ENCODE results near the gene HOXB4. TPM values are rescaled to one million over a fixed set of nuclear protein-coding genes. Genes with fewer than 3 reads are reported as not detected.

The HOXB4 gene
- total RNA-seq, 1 experiment from 2014 or later: 11.3 TPM

DNA sequence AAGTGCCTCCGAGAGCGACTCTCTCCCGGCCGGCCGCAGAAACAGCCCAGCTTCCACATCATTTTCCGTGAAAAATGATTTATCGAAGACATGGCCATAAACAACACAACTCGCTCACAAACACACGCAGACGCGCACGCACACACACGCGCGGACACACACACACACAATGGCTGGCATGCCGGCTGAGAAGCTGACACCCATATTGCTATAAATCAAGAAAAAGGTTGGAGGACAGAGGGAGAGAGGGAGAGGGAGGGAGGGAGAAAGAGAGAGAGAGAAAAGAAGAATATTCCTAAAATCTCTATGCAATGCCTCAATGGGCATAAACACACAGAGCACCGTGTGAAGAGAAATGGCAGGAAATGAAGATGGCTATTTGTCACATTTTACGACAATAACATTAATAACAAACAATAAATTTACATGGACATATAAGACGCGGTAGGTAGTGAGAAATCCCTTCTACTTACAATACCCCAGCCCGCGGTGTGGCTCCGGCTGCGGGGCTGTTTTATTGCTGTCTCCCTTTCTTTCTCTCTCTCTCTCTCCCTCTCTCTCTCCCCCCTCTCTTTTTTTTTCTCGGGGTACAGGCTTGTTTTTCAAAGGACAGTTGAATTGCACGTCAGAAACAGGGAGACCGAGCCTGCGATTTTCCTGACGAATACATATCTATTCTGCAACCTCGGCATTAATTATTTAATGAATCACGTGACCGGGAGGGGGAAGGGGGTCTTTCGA lies 9.5 kb downstream of the HOXB4 start:
- peaks cover 60% of the 10 kb centered on the region for H3K79me2 ChIP-seq (ENCODE audit: insufficient read depth, low read length)
- TF ChIP-seq SIN3A (IDR thresholded peaks at IDR 0.05; ENCODE audit: low read depth) (no peak), CEBPB (IDR thresholded peaks at IDR 0.05; ENCODE audit: low read depth) (no peak), EGR1 (IDR thresholded peaks at IDR 0.05; ENCODE audit: low read depth) (no peak), ZFX (IDR thresholded peaks at IDR 0.05) (no peak), POLR2AphosphoS5 (IDR thresholded peaks at IDR 0.05; ENCODE audit: low read depth, low read length) (no peak), SRF (IDR thresholded peaks at IDR 0.05; ENCODE audit: low read depth) (no peak), EZH2phosphoT487 (IDR thresholded peaks at IDR 0.05; ENCODE audit: borderline replicate concordance) (no peak), JUND (IDR thresholded peaks at IDR 0.05) (no peak), RAD21 (IDR thresholded peaks at IDR 0.05; ENCODE audit: low read depth) (no peak), CBX3 (IDR thresholded peaks at IDR 0.05; ENCODE audit: low read depth) (no peak), FOSL1 (IDR thresholded peaks at IDR 0.05; ENCODE audit: low read depth) (no peak), EZH2 (IDR thresholded peaks at IDR 0.05) (no peak), YY1 (IDR thresholded peaks at IDR 0.05; ENCODE audit: extremely low read depth, insufficient replicate concordance, low read depth, low read length) (no peak), SP1 (IDR thresholded peaks at IDR 0.05; ENCODE audit: low read depth) (no peak), TCF7L2 (IDR thresholded peaks at IDR 0.05; ENCODE audit: borderline replicate concordance, extremely low read depth, insufficient read depth, insufficient read length) (no peak)
- TF ChIP-seq, protein P1, sequence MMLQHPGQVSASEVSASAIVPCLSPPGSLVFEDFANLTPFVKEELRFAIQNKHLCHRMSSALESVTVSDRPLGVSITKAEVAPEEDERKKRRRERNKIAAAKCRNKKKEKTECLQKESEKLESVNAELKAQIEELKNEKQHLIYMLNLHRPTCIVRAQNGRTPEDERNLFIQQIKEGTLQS (IDR thresholded peaks at IDR 0.05): no peak
- TF ChIP-seq, protein P2, sequence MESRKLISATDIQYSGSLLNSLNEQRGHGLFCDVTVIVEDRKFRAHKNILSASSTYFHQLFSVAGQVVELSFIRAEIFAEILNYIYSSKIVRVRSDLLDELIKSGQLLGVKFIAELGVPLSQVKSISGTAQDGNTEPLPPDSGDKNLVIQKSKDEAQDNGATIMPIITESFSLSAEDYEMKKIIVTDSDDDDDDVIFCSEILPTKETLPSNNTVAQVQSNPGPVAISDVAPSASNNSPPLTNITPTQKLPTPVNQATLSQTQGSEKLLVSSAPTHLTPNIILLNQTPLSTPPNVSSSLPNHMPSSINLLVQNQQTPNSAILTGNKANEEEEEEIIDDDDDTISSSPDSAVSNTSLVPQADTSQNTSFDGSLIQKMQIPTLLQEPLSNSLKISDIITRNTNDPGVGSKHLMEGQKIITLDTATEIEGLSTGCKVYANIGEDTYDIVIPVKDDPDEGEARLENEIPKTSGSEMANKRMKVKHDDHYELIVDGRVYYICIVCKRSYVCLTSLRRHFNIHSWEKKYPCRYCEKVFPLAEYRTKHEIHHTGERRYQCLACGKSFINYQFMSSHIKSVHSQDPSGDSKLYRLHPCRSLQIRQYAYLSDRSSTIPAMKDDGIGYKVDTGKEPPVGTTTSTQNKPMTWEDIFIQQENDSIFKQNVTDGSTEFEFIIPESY (IDR thresholded peaks at IDR 0.05; ENCODE audit: extremely low read depth, insufficient replicate concordance, low read length): no peak
- TF ChIP-seq, protein P3, sequence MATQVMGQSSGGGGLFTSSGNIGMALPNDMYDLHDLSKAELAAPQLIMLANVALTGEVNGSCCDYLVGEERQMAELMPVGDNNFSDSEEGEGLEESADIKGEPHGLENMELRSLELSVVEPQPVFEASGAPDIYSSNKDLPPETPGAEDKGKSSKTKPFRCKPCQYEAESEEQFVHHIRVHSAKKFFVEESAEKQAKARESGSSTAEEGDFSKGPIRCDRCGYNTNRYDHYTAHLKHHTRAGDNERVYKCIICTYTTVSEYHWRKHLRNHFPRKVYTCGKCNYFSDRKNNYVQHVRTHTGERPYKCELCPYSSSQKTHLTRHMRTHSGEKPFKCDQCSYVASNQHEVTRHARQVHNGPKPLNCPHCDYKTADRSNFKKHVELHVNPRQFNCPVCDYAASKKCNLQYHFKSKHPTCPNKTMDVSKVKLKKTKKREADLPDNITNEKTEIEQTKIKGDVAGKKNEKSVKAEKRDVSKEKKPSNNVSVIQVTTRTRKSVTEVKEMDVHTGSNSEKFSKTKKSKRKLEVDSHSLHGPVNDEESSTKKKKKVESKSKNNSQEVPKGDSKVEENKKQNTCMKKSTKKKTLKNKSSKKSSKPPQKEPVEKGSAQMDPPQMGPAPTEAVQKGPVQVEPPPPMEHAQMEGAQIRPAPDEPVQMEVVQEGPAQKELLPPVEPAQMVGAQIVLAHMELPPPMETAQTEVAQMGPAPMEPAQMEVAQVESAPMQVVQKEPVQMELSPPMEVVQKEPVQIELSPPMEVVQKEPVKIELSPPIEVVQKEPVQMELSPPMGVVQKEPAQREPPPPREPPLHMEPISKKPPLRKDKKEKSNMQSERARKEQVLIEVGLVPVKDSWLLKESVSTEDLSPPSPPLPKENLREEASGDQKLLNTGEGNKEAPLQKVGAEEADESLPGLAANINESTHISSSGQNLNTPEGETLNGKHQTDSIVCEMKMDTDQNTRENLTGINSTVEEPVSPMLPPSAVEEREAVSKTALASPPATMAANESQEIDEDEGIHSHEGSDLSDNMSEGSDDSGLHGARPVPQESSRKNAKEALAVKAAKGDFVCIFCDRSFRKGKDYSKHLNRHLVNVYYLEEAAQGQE (IDR thresholded peaks at IDR 0.05; ENCODE audit: low read depth): no peak
- H4K20me1 ChIP-seq (ENCODE audit: insufficient read depth): no peaks in the 10 kb centered on the region
- H3K27ac ChIP-seq (ENCODE audit: low read depth, low read length): no peak overlapping the region
- H3K4me3 ChIP-seq (replicated peaks in 1 of 2; ENCODE audit: low read depth in 1 of 2, low read length in 2 of 2): no peak overlapping the region
- DNase-seq (ENCODE audit: low read depth, low spot score): no peak
- H3K9me2 ChIP-seq (ENCODE audit: insufficient read depth): no peaks in the 10 kb centered on the region
- ChIA-PET RAD21 (ENCODE audit: low non-redundant PET in 1 of 2, low total read pairs in 2 of 2, uncharacterized antibody in 2 of 2, unreplicated experiment in 2 of 2) (no interaction called here), POLR2A (no interaction called here), CTCF (no interaction called here)
- no peak for ATAC-seq
- H2AFZ ChIP-seq (ENCODE audit: low read depth, low read length, poor library complexity, severe bottlenecking): no peak overlapping the region
- H3K4me1 ChIP-seq (ENCODE audit: control insufficient read depth in 1 of 2, insufficient read depth in 2 of 2, low read length in 2 of 2): no peaks in the 10 kb centered on the region
- no peaks in the 10 kb centered on the region; a peak in 1 of 4 replicates for H3K36me3 ChIP-seq (ENCODE audit: control insufficient read depth in 1 of 2, insufficient read depth in 2 of 2, low read length in 2 of 2)
- BruUV-seq (replicated peaks): no TSS peak
- no peaks in the 10 kb centered on the region for H3K9me3 ChIP-seq (ENCODE audit: control insufficient read depth in 1 of 2, insufficient read depth in 1 of 2, low read depth in 1 of 2, low read length in 2 of 2)
- no peaks in the 10 kb centered on the region for H3K27me3 ChIP-seq (ENCODE audit: insufficient read depth, low read length)
- no peak overlapping the region for H3K4me2 ChIP-seq (ENCODE audit: low read length)
- intact Hi-C loops (cut with micrococcal nuclease): no loop called here
- H3K9ac ChIP-seq (ENCODE audit: low read length): no peak overlapping the region
